ENCODE results near the gene FGFR3.

GRCh38 chr4:1764670-1765069 is 28.4 kb upstream of the FGFR3 start:
- TF ChIP-seq SUZ12 (IDR thresholded peaks at IDR 0.05; ENCODE audit: unreplicated experiment): no peak
- TF ChIP-seq CEBPB (IDR thresholded peaks at IDR 0.05; ENCODE audit: borderline replicate concordance in 1 of 2, low read depth in 2 of 2, low read length in 2 of 2): no peak
- no peak for TF ChIP-seq SP1 (IDR thresholded peaks at IDR 0.05; ENCODE audit: low read depth, low read length)
- no peak for TF ChIP-seq MYB (IDR thresholded peaks at IDR 0.05; ENCODE audit: borderline replicate concordance, low read depth, low read length)
- no peak for TF ChIP-seq POLR2AphosphoS5 (IDR thresholded peaks at IDR 0.05; ENCODE audit: low read length)
